ENCODE measurements around the gene DDC.

- no peak for TF ChIP-seq POLR2A (IDR thresholded peaks at IDR 0.05)
- no peak for TF ChIP-seq CTCF (IDR thresholded peaks at IDR 0.05)
These were observed 142.3 kb downstream of the DDC start for GRCh38 chr7:50422858-50423257.
